T-helper 1 cell treated with Interleukin-12 subunit alpha and Interleukin-12 subunit beta and Interleukin-4 antibody, amounts not matched to agents 30 ng/mL and 1 ng/mL, for 36 hours (primary cell): ENCODE data around the gene MAOA. TPM values are rescaled to one million over a fixed set of nuclear protein-coding genes. Genes with fewer than 3 reads are reported as not detected.
"Not testable (repeated sequence)": the region's sequence is repeated elsewhere in the genome, so short reads cannot be mapped to it uniquely, and the experiment has no call there.

ENCODE experiments used
- intact Hi-C: fragments of 100-400 bp; cut with micrococcal nuclease; formaldehyde crosslinking; loops from one replicate; pipeline ENCODE4 v1.15.1; 2024
- total RNA-seq: library from RNA; stranded (reverse); gene quantifications from 2 replicates; pipeline ENCODE4 v1.2.3, GENCODE V29; 2022

Gene MAOA
- total RNA-seq, result 0.07 and 0.39 TPM in 2 replicates

GRCh38 chrX:43656005-43656494 lies at the start of gene MAOA:
Gene MAOA (plus strand): TSS chrX:43656299. CDS start chrX:43656342, 43 bp downstream.
- intact Hi-C loops, result loop anchor here (10.0 kb wide), 1 partner anchor 1861 kb away; no protein-coding TSS in a partner anchor

DNA sequence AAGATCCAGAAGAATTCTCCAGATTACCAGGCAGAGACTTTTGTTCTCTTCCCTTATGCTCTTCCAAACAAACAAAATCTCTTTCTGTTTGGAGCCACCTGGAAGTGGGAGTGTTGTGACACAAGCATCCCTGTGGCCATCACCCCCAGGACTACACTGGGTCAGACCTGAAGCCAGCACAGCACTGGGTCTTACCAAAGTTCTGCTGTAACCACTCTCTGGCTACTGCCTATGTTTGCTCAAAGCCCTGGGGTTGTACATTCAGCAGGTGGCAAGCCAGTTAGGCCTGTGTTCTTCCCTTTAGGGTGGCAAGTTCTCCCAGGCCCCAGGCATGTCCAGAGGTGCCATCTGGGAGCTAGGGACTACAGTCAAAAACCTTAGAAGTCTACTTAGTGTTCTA lies 43.7 kb upstream of the MAOA start:
- intact Hi-C loops, result no loop called here

- intact Hi-C loops, result no loop called here
Measured at GRCh38 chrX:43615660-43616059, 40.4 kb upstream of the MAOA start.

DNA sequence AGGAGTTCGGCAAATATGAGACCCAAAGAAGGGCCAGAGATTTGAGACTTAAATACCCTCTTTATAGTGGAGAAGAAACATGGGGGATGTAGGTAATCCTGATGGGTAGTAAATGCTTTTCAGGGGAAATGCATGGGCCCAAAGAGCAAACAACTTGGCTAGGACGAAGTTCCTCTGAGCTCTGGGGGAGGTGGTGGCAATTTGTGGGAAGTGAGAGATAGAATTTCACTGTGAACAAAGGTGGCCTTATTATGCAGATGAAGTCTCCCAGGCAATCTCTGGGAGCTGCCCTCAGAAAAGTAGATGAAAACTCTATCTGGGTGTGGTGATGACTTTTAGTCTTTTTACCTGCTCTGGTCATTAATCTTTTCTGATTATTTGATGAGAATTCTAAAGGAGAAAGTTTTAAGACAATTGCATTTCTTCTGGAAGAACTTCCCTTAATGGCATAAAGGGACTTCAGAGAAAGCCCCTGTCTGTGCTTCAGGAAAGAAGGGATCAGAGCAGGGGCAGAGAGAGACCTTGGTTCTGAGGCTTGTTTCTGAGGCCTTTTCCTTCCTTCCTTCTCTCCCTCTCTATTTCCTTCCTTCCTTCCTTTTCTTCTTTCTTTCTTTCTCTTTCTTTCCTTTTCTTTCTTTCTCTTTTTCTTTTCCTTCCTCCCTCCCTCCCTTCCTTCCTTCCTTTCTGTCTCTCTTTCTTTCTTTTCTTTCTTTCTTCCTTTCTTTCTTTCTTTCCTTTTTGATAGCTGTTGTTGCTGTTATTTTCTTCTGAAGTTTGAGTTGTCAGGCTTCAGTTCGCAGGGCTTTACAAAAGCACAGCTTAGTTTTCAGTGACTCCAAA lies 37.5 kb upstream of the MAOA start:
- intact Hi-C loops, result no loop called here

DNA sequence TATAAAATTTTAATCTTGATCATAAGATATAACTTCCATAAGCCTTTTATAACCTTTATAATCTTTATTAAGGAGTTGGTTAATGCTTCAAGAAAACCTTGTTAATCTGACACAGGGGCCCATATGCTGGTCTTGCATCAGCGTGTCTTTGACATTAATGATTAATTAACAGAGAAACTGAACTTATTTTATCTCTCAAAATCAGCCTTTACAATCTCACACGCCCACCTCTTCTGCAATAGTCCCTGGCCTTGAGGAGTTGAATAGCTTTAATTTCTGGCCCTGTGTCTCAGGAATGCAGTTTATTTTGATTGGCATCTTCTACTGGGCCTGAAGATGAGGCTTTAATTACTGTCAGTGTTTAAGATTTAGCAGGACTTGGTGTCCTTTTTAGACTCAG lies 36.2 kb upstream of the MAOA start:
- intact Hi-C loops, result not testable (repeated sequence)

GRCh38 chrX:43627147-43627546 lies 29.0 kb upstream of the MAOA start:
- intact Hi-C loops, result no loop called here

- intact Hi-C loops, result no loop called here
Measured at GRCh38 chrX:43627669-43628068, 28.4 kb upstream of the MAOA start.

GRCh38 chrX:43629229-43629628 lies 26.9 kb upstream of the MAOA start:
- intact Hi-C loops, result no loop called here

DNA sequence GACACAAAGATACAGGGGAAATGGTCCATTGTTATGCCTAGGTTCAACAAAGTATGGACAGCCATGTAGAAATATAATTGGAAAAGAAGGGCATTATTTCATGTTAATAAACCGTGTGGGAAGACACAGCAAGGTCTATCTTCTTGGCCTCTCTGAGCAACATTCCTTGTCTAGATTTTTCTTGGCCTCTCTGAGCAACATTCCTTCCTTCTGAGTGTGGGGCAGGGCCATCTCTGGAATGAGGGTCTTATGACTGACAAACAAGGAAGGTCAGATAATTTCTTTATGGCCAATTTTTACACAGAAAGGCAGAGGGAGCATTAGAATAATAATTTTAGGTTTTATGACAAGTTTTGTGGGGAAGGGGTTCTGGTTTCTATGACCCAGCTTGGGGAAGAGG lies 24.3 kb upstream of the MAOA start:
- intact Hi-C loops, result no loop called here

DNA sequence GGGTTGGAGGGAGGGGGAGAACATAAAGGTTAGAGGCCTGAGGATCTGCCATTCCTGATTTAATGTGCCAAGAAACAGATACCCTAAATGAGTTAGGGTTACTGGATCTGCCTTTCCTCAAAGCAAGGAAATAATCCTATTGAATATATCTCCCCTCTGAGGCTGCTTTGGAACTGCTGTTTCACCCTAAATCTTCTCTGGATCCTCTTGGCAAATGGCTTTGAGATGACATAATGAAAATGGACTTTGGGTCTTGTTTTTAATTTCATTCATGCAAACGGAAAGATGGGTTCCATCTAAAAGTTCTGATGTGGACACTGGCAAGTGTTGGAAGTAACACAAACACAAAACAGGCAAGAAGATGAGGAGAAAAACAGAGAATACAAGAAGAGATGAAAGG lies 23.0 kb upstream of the MAOA start:
- intact Hi-C loops, result no loop called here

GRCh38 chrX:43633757-43634156 lies 22.3 kb upstream of the MAOA start:
- intact Hi-C loops, result no loop called here

- intact Hi-C loops, result no loop called here
Measured at GRCh38 chrX:43640482-43640881, 15.6 kb upstream of the MAOA start.

GRCh38 chrX:43641691-43642090 lies 14.4 kb upstream of the MAOA start:
- intact Hi-C loops, result no loop called here

DNA sequence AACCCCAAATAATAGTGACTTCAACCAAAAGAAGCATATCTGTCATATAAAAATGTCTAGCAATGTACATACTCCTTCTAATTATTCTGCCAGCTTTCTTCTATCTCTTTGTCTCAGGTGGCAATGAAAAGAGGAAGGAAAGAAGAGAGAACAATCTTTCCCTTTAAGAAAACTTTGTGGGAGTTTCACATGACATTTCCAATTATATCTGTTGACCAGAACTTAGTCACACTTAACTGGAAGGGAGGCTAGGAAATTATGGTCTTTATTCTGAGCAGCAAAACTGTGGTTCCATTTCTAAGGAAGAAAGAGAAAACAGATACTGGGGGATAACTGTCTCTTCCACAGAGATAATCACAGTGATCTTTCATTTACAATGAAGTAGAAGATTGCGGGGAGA lies 12.9 kb upstream of the MAOA start:
- intact Hi-C loops, result no loop called here

DNA sequence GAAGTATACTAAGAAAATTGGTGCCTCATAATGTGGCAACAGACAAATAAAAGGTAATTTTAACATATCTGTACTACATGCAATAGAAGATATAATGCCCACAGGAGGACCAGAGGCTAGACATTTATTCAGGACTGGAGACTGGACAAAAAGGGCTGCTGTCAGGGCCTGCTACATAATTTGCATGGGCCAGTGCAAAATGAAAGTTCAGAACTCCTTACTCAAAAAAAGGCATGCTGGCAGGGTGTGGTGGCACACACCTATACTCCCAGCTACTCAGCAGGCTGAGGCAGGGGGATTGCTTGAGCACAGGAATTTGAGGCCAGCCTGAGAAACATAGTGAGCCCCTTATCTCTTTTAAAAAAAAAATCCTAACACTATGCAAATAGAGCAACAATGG lies 12.4 kb upstream of the MAOA start:
- intact Hi-C loops, result no loop called here

- intact Hi-C loops, result no loop called here
Measured at GRCh38 chrX:43644124-43644701, 11.9 kb upstream of the MAOA start.

DNA sequence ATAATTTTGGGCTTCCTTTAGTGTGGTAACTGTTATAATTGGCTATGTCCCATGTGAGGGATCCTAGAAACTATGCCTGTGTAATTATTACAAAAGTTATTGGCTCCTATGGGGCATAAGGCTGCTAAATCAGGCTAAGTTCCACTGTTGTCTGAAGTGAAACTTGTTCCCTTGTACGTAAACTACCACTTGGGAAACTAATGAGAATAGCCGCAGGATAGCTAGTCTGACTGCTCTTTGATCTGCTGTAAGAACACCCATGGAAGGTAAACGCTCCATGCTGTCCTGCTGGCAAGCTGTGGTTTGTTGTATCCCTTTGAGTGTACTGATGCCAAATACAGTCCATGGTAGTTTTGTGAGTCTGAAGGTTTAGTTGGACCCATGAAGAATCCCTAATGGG lies 9.3 kb upstream of the MAOA start:
- intact Hi-C loops, result no loop called here

DNA sequence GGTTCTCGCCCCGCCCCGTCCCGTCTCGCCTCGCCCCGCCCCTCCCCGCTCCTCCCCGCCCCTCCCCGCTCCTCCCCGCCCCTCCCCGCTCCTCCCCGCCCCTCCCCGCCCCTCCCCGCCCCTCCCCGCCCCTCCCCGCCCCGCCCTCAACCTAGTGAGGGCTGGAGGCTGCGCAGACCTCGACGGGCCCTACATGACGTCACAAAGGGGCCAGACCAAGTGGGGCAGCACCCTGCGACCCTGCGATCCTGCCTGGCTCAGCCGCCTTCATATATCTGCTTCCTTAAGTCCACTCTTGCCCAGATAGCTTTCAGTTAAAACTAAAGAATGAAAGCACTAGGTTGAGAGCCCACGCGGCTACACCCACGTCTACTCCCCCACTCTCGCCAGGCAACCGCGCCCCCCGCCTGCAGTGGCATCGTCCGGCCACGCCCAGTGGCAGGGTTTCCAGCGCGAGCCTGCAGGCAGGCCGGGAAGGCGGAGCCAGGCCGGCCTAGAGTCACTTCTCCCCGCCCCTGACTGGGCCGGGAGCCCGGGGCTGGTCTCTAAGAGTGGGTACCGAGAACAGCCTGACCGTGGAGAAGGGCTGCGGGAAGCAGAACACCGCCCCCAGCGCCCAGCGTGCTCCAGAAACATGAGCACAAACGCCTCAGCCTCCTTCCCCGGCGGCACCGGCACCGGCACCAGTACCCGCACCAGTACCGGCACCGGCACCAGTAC lies 1.5 kb upstream of the MAOA start:
- intact Hi-C loops, result loop anchor here (10.0 kb wide), 1 partner anchor 1860 kb away; no protein-coding TSS in a partner anchor

- intact Hi-C loops, result loop anchor here (10.0 kb wide), 1 partner anchor 1861 kb away; no protein-coding TSS in a partner anchor
Measured at GRCh38 chrX:43655151-43656004, 721 bp upstream of the MAOA start.

DNA sequence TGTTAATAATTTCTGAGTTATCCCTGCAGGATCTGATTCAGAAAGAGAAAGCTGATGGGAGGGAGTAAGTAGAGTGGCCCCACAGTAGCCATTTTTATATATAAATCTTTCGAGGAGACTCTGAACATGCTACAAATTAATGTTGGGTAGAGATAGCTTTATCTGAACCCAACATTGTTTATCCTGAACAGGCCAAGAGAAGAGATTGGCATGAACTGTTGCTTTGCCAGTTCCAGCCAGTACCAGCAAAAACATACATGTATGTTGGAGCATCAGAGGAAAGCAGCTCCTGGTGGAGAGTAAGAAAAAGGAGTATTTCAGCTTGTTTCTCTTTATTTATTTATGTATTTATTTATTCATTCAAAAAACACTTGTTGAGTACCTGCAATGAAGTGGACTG lies 1.6 kb downstream of the MAOA start:
- intact Hi-C loops, result loop anchor here (10.0 kb wide), 1 partner anchor 1863 kb away; no protein-coding TSS in a partner anchor
